ENCODE results near the gene CENPU. TPM values are rescaled to one million over a fixed set of nuclear protein-coding genes. Genes with fewer than 3 reads are reported as not detected.
A peak's percentile ranks its signal among the peaks of the same experiment; 100 is the strongest.

The CENPU gene
- total and polyA plus RNA-seq, 2 of the 13 experiments (the other 11 are each of a cell fraction or from before 2014, with no cell fraction given) = 11.7 to 35.8 TPM

DNA sequence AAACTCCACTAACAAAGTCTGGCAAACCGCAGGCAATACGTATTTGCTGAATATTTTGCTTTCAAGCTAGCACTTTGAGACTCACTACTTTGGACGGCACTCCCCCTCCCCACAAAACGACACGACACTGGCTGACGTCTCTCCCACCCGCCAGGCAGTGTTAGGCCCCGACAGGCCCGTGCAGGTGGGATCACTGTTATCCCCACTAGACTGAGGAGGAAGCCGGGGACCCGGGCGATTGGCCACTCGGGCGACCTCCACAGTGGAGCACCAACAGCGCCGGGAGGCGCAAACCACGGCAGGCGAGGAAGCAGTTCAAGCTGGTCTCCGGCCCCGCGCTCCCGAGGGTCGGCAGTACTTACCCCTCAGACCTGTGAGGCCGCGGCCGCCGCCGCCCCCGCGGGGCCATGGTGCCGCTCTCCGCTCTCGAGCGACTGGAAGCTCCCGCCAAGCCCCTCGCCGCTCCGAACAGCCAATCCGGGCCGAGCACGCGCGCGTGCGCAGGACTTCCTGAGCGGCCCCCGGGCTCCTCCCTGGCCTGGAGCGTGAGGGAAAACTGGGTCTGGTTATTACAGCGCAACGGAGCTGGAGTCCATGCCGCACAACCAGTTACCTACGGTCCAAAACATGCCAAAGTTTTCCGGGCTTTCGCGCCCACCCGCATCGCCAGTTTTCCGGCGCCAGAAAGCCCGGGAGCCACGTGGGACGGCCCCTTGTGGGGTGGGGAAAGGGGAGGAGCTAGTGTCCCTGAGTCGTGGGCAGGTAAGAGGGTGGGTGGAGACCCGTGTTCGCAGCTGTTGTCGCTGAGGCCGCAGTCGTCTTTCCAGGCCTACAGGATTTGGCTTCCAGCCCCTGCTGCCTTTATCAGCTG is at the start of gene CENPU (continued):
- peak; percentile 83; the same call in 1 of the 2 replicates for TF ChIP-seq ARHGAP35 (CRISPR knock-in tag; IDR thresholded peaks at IDR 0.05; ENCODE audit: borderline replicate concordance)
- TF ChIP-seq, protein P1, sequence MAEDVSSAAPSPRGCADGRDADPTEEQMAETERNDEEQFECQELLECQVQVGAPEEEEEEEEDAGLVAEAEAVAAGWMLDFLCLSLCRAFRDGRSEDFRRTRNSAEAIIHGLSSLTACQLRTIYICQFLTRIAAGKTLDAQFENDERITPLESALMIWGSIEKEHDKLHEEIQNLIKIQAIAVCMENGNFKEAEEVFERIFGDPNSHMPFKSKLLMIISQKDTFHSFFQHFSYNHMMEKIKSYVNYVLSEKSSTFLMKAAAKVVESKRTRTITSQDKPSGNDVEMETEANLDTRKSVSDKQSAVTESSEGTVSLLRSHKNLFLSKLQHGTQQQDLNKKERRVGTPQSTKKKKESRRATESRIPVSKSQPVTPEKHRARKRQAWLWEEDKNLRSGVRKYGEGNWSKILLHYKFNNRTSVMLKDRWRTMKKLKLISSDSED (CRISPR knock-in tag; IDR thresholded peaks at IDR 0.05) = 0 out of 2 replicates have a peak, but pooled peaks have one; percentile 32
- no peak for TF ChIP-seq ZNF260 (CRISPR knock-in tag; IDR thresholded peaks at IDR 0.05; ENCODE audit: borderline replicate concordance, low read depth)
- TF ChIP-seq, protein P2, sequence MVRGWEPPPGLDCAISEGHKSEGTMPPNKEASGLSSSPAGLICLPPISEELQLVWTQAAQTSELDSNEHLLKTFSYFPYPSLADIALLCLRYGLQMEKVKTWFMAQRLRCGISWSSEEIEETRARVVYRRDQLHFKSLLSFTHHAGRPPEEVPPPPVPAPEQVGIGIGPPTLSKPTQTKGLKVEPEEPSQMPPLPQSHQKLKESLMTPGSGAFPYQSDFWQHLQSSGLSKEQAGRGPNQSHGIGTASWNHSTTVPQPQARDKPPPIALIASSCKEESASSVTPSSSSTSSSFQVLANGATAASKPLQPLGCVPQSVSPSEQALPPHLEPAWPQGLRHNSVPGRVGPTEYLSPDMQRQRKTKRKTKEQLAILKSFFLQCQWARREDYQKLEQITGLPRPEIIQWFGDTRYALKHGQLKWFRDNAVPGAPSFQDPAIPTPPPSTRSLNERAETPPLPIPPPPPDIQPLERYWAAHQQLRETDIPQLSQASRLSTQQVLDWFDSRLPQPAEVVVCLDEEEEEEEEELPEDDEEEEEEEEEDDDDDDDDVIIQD (CRISPR knock-in tag; IDR thresholded peaks at IDR 0.05; ENCODE audit: low read depth) = peak; percentile 86
- TF ChIP-seq MLLT10 (CRISPR knock-in tag; IDR thresholded peaks at IDR 0.05) = no peak
- TF ChIP-seq, protein P3, sequence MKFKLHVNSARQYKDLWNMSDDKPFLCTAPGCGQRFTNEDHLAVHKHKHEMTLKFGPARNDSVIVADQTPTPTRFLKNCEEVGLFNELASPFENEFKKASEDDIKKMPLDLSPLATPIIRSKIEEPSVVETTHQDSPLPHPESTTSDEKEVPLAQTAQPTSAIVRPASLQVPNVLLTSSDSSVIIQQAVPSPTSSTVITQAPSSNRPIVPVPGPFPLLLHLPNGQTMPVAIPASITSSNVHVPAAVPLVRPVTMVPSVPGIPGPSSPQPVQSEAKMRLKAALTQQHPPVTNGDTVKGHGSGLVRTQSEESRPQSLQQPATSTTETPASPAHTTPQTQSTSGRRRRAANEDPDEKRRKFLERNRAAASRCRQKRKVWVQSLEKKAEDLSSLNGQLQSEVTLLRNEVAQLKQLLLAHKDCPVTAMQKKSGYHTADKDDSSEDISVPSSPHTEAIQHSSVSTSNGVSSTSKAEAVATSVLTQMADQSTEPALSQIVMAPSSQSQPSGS (CRISPR knock-in tag; IDR thresholded peaks at IDR 0.05) = peak; percentile 94
- TF ChIP-seq, protein P4, sequence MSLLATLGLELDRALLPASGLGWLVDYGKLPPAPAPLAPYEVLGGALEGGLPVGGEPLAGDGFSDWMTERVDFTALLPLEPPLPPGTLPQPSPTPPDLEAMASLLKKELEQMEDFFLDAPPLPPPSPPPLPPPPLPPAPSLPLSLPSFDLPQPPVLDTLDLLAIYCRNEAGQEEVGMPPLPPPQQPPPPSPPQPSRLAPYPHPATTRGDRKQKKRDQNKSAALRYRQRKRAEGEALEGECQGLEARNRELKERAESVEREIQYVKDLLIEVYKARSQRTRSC (CRISPR knock-in tag; IDR thresholded peaks at IDR 0.05; ENCODE audit: low read depth) = peak; percentile 93; the same call in 1 of the 2 replicates
- TF ChIP-seq KAT7 (CRISPR knock-in tag; IDR thresholded peaks at IDR 0.05; ENCODE audit: borderline replicate concordance) = peak; percentile 83; the same call in 1 of the 2 replicates
- TF ChIP-seq, protein P5, sequence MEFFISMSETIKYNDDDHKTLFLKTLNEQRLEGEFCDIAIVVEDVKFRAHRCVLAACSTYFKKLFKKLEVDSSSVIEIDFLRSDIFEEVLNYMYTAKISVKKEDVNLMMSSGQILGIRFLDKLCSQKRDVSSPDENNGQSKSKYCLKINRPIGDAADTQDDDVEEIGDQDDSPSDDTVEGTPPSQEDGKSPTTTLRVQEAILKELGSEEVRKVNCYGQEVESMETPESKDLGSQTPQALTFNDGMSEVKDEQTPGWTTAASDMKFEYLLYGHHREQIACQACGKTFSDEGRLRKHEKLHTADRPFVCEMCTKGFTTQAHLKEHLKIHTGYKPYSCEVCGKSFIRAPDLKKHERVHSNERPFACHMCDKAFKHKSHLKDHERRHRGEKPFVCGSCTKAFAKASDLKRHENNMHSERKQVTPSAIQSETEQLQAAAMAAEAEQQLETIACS (CRISPR knock-in tag; IDR thresholded peaks at IDR 0.05) = 0 out of 2 replicates have a peak, but pooled peaks have one; percentile 41
- peak; percentile 99 for TF ChIP-seq KLF6 (CRISPR knock-in tag; IDR thresholded peaks at IDR 0.05)
- TF ChIP-seq, protein P6, sequence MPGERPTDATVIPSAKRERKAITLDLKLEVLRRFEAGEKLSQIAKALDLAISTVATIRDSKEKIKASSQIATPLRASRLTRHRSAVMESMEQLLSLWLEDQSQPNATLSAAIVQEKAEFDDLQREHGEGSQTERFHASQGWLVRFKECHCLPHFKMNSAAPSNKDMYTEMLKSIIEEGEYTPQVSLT (CRISPR knock-in tag; IDR thresholded peaks at IDR 0.05; ENCODE audit: borderline replicate concordance, low read depth) = peak; percentile 96; the same call in 1 of the 2 replicates
- TF ChIP-seq MTA3 (CRISPR knock-in tag; IDR thresholded peaks at IDR 0.05) = no peak
- TF ChIP-seq, protein P7, sequence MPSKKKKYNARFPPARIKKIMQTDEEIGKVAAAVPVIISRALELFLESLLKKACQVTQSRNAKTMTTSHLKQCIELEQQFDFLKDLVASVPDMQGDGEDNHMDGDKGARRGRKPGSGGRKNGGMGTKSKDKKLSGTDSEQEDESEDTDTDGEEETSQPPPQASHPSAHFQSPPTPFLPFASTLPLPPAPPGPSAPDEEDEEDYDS (CRISPR knock-in tag; IDR thresholded peaks at IDR 0.05) = peak; percentile 85
- TF ChIP-seq MED1 (CRISPR knock-in tag; IDR thresholded peaks at IDR 0.05) = peak; percentile 93
- TF ChIP-seq, protein P8, sequence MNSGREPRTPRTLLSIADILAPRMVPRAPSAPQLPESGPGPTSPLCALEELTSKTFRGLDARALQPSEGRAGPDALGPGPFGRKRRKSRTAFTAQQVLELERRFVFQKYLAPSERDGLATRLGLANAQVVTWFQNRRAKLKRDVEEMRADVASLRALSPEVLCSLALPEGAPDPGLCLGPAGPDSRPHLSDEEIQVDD (CRISPR knock-in tag; IDR thresholded peaks at IDR 0.05; ENCODE audit: borderline replicate concordance) = no peak
- TF ChIP-seq ZNF616 (CRISPR knock-in tag; IDR thresholded peaks at IDR 0.05; ENCODE audit: low read depth) = no peak
